Amygdala (tissue), 56 donors: ENCODE measurements around the gene IGFBP4.

Source experiments
- DNase-seq, 56 donors: peaks; one replicate each; lab custom pipeline; 2025; lab: John Stamatoyannopoulos, UW

The IGFBP4 gene

GRCh38 chr17:40485851-40486521 lies 42.7 kb downstream of the IGFBP4 start:
- DNase-seq, result no peak

GRCh38 chr17:40486522-40487370 lies 43.5 kb downstream of the IGFBP4 start:
- DNase-seq, result no peak

- DNase-seq, result no peak
Measured at GRCh38 chr17:40487371-40488020, 44.2 kb downstream of the IGFBP4 start.

GRCh38 chr17:40490289-40490853 lies 47.1 kb downstream of the IGFBP4 start:
- DNase-seq, result peak in 52 of 56 donors; percentile 1 to 85 (median 52)

- DNase-seq, result no peak
Measured at GRCh38 chr17:40490982-40491381, 47.7 kb downstream of the IGFBP4 start.

GRCh38 chr17:40491486-40491885 lies 48.2 kb downstream of the IGFBP4 start:
- no peak for DNase-seq

GRCh38 chr17:40493697-40494096 lies 50.4 kb downstream of the IGFBP4 start:
- DNase-seq, result no peak

- DNase-seq, result no peak
Measured at GRCh38 chr17:40495140-40495539, 51.9 kb downstream of the IGFBP4 start.

GRCh38 chr17:40496170-40496569 lies 52.9 kb downstream of the IGFBP4 start:
- DNase-seq, result no peak

- no peak for DNase-seq
Measured at GRCh38 chr17:40496634-40497420, 53.6 kb downstream of the IGFBP4 start.

- DNase-seq, result no peak
Measured at GRCh38 chr17:40497695-40498094, 54.4 kb downstream of the IGFBP4 start.

- DNase-seq, result no peak
Measured at GRCh38 chr17:40498281-40499084, 55.2 kb downstream of the IGFBP4 start.

GRCh38 chr17:40499551-40500189 lies 56.4 kb downstream of the IGFBP4 start:
- peak in 32 of 56 donors; percentile 4 to 65 (median 28) for DNase-seq

GRCh38 chr17:40500190-40500589 lies 56.9 kb downstream of the IGFBP4 start:
- no peak for DNase-seq

- no peak for DNase-seq
Measured at GRCh38 chr17:40500709-40501108, 57.5 kb downstream of the IGFBP4 start.

GRCh38 chr17:40501499-40501911 lies 58.3 kb downstream of the IGFBP4 start, which contains the start of gene TNS4:
TSS of gene TNS4 (minus strand) at chr17:40501623. CDS start at chr17:40496425, 5,198 bp downstream.
- no peak for DNase-seq

- no peak for DNase-seq
Measured at GRCh38 chr17:40502716-40503115, 59.5 kb downstream of the IGFBP4 start.

GRCh38 chr17:40503154-40503553 lies 59.9 kb downstream of the IGFBP4 start:
- DNase-seq, result no peak

- DNase-seq, result no peak
Measured at GRCh38 chr17:40506786-40507185, 63.5 kb downstream of the IGFBP4 start.
